HG03095 (cell line): Measurements from ENCODE around the gene DYNLT2.
"Not testable (repeated sequence)": the region's sequence is repeated elsewhere in the genome, so short reads cannot be mapped to it uniquely, and the experiment has no call there.

Experiments used
- ATAC-seq: cut with Tn5 transposase; IDR thresholded peaks from one replicate; pipeline ENCODE4 v1.9.1; 2021; ENCODE audit warnings: moderate library complexity; ENCODE audit not compliant: unreplicated experiment

The DYNLT2 gene

DNA sequence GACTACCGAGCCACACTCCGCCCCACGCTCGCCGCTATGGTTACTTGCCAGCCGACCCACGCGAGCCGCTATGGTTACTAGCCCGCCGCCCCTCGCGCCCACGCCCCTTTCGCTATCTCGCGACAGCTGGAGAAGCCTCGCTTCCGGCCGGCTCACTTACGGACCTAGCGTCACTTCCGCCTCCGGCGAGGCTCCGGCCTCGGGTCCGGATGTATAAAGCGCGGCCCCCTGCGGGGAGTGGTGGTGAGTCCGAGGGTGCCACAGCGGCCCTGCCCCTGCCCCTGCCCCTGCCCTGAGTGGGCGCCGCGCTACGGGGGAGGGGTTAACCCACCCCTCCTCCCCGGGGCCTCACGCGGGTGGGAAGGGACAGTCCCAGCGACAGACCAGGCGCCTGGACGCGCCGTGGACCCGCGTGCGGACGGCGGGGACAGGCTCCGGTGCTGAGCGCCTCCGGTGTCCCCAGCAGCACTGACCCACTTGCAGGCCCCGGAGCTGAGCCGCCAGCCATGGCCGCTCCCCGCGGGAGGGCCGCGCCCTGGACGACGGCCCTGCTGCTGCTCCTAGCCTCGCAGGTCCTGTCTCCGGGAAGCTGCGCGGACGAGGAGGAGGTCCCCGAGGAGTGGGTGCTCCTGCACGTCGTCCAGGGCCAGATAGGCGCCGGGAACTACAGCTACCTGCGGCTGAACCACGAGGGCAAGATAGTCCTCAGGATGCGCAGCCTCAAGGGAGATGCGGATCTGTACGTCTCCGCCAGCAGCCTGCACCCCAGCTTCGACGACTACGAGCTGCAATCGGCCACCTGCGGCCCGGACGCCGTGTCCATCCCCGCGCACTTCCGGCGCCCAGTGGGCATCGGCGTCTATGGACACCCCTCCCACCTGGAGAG lies 49.2 kb downstream of the DYNLT2 start, which contains the start of the genes C6orf120 and WDR27:
Gene C6orf120 (plus strand): TSS at position 173 of the 886 bp plus-strand sequence. CDS start 334 bp downstream, at position 507.
Gene WDR27 (minus strand): TSS at position 76 of the 886 bp plus-strand sequence. CDS start 13,024 bp downstream, outside the sequence.
- ATAC-seq = peak; percentile 93

DNA sequence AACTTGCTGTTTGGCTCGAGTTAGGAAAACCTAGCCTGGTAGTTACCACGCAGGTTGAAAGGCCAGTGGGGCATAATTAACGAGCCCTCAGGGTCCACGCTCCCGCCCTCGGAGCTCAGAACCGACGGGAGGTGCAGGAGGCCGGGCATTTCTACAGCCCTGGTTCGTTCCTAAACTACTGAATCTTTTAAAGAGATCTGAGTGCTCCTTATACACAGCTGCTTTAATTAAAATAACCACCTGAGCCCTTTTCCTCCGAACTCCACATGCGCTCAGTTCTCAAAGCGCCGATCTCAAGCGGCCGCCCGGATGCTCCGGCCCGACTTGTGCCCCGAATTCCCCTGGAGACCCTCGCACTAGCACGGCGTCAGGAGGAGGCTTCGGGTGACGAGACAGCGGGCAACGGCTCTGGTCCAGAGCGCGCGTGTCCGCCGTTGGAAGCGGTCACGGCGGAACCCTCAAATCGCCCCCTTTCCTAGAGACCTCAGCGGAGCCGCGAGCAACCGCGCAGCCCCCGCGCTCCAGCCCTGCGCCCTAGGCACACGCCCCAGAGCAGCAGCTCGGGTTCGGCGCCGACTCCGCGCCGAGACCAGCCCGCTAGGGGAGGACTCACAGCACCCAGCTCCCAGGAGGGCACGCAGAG lies 49.9 kb downstream of the DYNLT2 start:
- ATAC-seq = peak; percentile 7

- ATAC-seq = no peak
Measured at GRCh38 chr6:169700296-169700695, 51.1 kb downstream of the DYNLT2 start.

DNA sequence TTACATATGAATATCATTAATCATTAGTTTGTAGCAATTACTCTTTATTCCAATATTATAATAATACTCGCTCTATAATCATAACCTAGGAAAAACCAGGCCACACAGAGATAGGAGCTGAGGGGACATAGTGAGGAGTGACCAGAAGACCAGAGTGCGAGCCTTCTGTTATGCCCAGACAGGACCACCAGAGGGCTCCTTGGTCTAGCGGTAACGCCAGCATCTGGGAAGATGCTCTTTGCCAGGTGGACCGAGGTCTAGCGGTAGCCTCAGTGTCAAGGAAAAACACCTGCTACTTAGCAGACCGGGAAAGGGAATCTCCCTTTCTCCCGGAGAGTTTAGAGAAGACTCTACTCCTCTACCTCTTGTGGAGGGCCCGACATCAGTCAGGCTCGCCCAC lies 54.3 kb downstream of the DYNLT2 start:
- ATAC-seq = not testable (repeated sequence)

DNA sequence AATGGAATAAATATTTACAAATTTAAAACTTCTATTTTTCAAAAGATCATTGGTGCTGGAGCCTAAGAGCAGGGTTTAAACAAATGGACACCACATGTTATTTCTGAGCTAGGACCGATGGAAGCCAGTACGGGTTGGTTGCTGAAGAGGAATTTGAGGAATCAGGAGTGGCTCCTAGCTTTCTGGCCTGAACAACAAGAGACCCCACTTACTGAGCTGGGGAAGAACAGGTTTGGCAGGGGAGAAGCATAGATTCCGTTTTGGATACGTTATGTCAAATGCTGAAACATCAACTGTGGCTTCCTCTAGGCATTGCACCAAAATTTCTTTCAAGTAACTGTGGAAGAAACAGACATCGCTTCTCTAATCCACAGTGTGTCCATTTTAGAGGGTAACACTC lies 56.2 kb downstream of the DYNLT2 start:
- ATAC-seq = no peak

DNA sequence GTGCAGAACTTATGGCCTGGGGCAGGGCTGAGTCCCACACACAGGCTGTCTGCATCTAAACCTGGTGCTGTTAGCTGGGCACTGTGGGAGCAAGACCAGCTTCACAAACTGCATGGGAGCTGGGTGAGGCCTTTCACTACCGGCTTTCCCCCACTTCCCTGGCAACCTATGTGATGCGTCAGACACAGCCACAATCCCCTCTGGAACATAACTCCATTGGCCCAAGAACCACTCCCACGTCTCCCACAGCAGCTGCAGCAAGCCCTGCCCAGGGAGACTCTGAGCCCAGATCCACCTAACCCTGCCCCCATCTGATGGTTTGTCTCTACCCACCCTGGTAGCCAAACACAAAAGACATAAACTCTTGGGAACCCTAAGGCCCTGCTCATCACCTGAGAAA lies 58.9 kb downstream of the DYNLT2 start:
- no peak for ATAC-seq

- ATAC-seq = no peak
Measured at GRCh38 chr6:169691260-169691659, 60.1 kb downstream of the DYNLT2 start.
